Epithelial cell of proximal tubule (primary cell): ENCODE results near the gene ETF1. TPM values are rescaled to one million over a fixed set of nuclear protein-coding genes. Genes with fewer than 3 reads are reported as not detected.

Source experiments
- DNase-seq: peaks from one replicate; pipeline ENCODE4 v3.0.0-alpha.2; 2011; ENCODE audit warnings: low read depth
- H3K4me3 ChIP-seq: 2 replicates; pipeline ENCODE4 v1.5.1; 2011; ENCODE audit warnings: low read depth, mild to moderate bottlenecking, low read length
- CTCF ChIP-seq: conservative IDR thresholded peaks from 2 replicates; pipeline ENCODE4 v1.5.1; 2012; ENCODE audit warnings: low read depth, mild to moderate bottlenecking, low read length
- total RNA-seq: library from RNA; depleted of rRNA; stranded (reverse); fragments of >200 nt; gene quantifications from 2 replicates; pipeline ENCODE4 v1.2.3, GENCODE V29; 2015

Gene ETF1
- total RNA-seq, 1 donor from 2014 or later: 65.1 TPM

- H3K4me3 ChIP-seq: no peak overlapping the region
- DNase-seq: no peak
- no peak for TF ChIP-seq CTCF
Measured at GRCh38 chr5:138580001-138580400, 37.0 kb upstream of the ETF1 start.

DNA sequence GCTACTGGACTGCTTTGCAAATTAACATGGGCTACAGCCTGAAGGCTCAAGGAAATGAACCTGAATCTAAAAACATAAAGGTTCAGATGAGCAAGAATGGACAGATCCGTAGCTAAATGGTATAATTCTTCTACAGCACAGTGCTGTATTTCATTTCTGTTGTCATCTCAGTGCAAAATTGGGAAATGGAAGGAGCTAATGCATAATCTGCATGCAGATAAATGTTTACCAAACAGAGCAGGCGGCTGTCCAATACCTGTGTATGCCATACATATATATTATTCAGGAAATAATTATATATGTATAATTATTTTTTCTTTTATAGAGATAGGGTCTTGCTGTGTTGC is 36.5 kb upstream of the ETF1 start:
- no peak for TF ChIP-seq CTCF
- H3K4me3 ChIP-seq: no peak overlapping the region
- no peak for DNase-seq

DNA sequence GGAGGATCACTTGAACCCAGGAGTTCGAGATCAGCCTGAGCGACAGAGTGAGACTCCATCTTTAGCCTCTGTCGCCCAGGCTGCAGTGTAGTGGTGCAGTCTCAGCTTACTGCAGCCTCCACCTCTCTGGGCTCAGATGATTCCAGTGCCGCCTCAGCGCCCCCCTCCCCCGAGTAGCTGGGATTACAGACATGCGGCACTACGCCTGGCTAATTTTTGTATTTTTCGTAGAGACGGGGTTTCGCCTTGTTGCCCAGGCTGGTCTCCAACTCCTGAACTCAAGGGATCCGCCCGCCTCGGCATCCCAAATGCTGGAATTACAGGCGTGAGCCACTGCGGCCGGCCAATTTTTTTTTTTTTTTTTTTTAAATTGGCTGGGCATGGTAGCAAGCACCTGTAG is 34.4 kb upstream of the ETF1 start:
- TF ChIP-seq CTCF: no peak
- H3K4me3 ChIP-seq: no peak overlapping the region
- DNase-seq: no peak

DNA sequence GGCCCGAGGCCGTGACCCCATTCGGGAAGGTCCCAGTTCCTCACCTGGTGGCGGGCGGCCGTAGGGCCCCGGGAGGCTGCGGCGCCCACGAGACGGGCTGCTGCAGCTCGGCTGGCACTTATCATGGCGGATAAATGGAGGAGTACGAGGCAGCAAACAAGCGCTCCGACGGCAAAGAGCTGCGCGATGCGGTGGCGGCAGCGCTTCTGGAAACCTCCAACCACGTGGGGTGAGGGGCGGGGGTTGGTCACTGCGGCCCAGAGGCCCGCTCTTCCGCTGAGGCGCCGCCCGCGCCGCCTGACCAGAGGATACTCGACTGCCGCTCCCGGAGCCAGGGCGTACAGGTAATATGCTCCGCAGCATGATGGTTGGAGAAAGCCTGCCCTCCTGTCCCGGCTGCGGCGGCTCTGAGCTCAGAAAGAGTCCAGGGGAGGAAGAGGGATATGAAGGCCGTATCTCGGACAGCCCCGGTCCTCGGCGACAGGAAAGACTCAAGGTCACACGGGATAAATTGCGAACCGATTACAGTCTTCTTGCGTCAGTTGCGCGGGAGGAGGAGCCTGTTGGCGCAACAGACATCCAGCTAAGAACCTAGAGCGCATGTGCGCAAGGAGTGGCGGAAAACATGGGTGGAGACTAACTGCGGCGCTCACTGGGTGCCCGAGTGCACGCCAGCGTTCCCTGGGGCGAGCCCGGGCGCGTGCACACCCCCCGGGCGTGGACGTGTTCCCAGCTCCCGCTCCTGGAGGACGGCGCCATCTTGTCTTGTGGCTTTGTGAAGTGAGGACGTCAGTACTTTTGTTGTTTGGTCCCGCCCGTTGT is 32.4 kb upstream of the ETF1 start, which contains the start of gene HSPA9:
TSS of gene HSPA9 (minus strand) at position 208 of the 822 bp plus-strand sequence. CDS start at position 125, 83 bp downstream.
- DNase-seq: peak; percentile 96
- peak within 1 kb of the TSS; percentile 84 for H3K4me3 ChIP-seq
- no peak for TF ChIP-seq CTCF

DNA sequence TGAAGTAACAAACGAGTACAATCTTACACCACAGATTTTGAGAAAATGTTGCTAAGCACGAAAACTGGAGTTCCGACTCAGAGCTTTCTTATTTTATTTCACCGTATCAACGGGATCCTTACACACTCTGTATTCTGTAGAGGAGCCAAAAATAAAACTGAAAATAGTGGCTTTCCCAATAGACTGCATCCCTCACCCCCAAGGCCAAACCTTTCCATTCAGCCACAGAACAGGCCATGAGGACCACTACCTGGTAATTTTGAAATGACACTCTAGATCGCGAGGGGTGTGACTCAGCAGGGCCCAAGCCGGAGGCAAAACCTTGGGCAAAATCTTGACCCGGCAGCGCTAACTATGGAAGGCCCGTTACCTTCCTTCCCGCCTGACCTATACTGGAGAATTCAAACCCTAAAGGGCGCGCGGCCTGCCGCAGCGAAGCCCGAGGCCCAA is 31.7 kb upstream of the ETF1 start:
- no peak for TF ChIP-seq CTCF
- peak overlapping the region; percentile 84 for H3K4me3 ChIP-seq
- no peak for DNase-seq

DNA sequence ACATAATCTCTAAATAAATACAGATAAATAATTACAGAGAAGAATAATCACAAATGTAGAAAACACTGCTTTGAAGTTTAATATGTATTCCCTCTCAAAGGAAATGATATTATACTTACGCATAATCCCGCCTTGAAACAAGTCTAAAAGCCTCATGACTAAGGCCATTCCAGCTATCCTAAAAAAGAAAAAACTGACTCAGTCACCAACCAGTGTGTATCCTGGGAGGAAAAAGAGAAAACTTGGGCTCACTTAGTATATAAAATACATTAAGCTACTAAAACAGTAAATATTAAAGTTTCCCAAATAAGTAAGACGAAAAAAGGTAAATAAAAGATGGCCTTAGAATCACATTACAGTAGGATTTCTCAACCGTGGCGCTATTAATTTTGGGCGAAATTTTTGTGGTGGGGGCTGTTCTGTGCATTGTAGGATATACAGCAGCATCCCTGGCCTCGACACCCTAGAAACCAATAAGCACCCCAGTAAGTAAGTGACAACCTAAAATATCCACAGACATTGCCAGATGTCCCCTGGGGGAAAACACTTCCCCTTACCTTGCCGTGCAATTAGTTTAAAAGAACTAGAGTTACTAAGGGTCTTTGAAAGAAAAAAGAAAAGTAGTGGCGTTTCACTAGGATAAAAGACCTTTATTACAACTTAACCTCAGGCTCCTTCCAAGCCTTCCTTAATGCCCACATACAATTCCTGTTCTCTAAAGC is 31.1 kb upstream of the ETF1 start:
- no peak for TF ChIP-seq CTCF
- no peak for DNase-seq
- H3K4me3 ChIP-seq: peak overlapping the region; percentile 84

GRCh38 chr5:138573223-138573622 is 30.2 kb upstream of the ETF1 start:
- no peak for DNase-seq
- H3K4me3 ChIP-seq: no peak overlapping the region
- TF ChIP-seq CTCF: no peak
